GM21447 (cell line): ENCODE measurements around the gene GALNT11.

ENCODE experiments used
- ATAC-seq: cut with Tn5 transposase; IDR thresholded peaks from one replicate; pipeline ENCODE4 v1.9.1; 2021; ENCODE audit not compliant: unreplicated experiment

Gene GALNT11

GRCh38 chr7:152115021-152115718, 89.7 kb downstream of the GALNT11 start:
- ATAC-seq, result no peak

GRCh38 chr7:152117356-152117755, 91.9 kb downstream of the GALNT11 start:
- ATAC-seq, result no peak

GRCh38 chr7:152120210-152120609, 94.7 kb downstream of the GALNT11 start:
- ATAC-seq, result no peak

GRCh38 chr7:152120776-152121175, 95.3 kb downstream of the GALNT11 start:
- no peak for ATAC-seq

GRCh38 chr7:152121432-152121831, 96.0 kb downstream of the GALNT11 start:
- ATAC-seq, result no peak

- no peak for ATAC-seq
Observed at GRCh38 chr7:152122540-152122939, 97.1 kb downstream of the GALNT11 start.

GRCh38 chr7:152126741-152127140, 101.3 kb downstream of the GALNT11 start:
- ATAC-seq, result no peak

- ATAC-seq, result no peak
Observed at GRCh38 chr7:152127229-152127628, 101.8 kb downstream of the GALNT11 start.

- no peak for ATAC-seq
Observed at GRCh38 chr7:152128252-152128651, 102.8 kb downstream of the GALNT11 start.

GRCh38 chr7:152128741-152129461, 103.4 kb downstream of the GALNT11 start:
- no peak for ATAC-seq

GRCh38 chr7:152129682-152130081, 104.2 kb downstream of the GALNT11 start:
- ATAC-seq, result no peak

- ATAC-seq, result no peak
Observed at GRCh38 chr7:152130658-152131590, 105.5 kb downstream of the GALNT11 start.

GRCh38 chr7:152131981-152132494, 106.6 kb downstream of the GALNT11 start:
- no peak for ATAC-seq

GRCh38 chr7:152132812-152133211, 107.3 kb downstream of the GALNT11 start:
- ATAC-seq, result no peak

GRCh38 chr7:152133804-152134203, 108.3 kb downstream of the GALNT11 start:
- ATAC-seq, result no peak

- ATAC-seq, result no peak
Observed at GRCh38 chr7:152136686-152137085, 111.2 kb downstream of the GALNT11 start.

GRCh38 chr7:152137476-152138025, 112.1 kb downstream of the GALNT11 start:
- no peak for ATAC-seq

- no peak for ATAC-seq
Observed at GRCh38 chr7:152140067-152140466, 114.6 kb downstream of the GALNT11 start.

GRCh38 chr7:152140560-152140959, 115.1 kb downstream of the GALNT11 start:
- no peak for ATAC-seq

- no peak for ATAC-seq
Observed at GRCh38 chr7:152142976-152143595, 117.6 kb downstream of the GALNT11 start.
